GM19035 (cell line): ENCODE data around the gene NGF.
"Not testable (repeated sequence)": the region's sequence is repeated elsewhere in the genome, so short reads cannot be mapped to it uniquely, and the experiment has no call there.

Experiments
- ATAC-seq: cut with Tn5 transposase; IDR thresholded peaks from one replicate; pipeline ENCODE4 v1.9.1; 2021; ENCODE audit not compliant: unreplicated experiment

NGF gene

DNA sequence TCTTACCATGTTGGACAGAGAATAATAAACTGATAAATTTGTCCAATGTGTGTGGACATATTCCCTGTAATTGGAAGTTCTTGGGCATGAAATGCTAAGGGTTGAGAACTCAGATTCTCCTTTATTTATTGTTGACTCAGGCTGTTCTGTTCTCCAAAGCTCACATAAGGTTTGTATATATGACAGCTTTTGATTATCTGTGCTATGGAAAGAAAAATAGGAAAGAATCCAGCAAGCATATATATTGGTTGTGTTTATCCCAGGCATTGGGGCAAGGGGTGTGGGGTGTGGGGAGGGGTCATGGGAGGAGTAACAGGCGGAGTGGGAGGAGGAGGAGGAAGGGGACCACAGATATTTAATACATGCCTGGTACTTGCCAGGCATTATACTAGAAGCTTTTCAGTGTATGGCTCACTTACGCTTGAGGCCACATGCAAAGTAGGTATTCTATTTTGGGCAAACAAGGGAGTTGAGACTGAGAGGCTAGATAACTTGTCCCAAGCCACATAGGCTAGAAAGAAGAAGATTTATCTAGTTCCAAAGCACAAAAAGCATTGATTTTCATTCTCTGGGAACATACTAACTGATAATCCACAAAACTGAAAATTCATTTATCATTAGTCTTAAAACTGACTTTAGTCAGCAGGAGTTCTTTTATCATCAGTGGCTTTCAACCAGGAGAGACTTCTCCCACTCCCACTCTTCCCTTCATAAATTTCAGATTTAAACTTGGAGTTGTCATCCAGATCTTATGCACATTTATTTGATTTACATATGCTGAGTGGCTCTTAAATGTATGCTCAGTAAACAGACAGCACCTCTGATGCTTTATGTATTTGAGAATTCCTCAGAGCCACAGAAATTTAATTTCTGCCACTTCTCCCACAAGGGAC, 27.2 kb downstream of the NGF start:
- no peak for ATAC-seq

DNA sequence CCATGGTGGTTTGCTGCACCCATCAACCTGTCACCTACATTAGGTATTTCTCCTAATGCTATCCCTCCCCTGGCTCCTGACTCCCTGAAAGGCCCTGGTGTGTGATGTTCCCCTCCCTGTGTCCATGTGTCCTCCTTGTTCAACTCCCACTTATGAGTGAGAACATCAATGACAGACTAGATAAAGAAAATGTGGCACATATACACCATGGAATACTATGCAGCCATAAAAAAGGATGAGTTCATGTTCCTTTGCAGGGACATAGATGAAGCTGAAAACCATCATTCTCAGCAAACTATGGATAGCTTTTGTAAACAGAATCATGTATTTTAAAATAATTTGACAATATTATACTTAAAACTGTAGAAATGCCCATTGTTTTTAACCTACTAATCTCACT, 28.5 kb downstream of the NGF start:
- ATAC-seq, result not testable (repeated sequence)

DNA sequence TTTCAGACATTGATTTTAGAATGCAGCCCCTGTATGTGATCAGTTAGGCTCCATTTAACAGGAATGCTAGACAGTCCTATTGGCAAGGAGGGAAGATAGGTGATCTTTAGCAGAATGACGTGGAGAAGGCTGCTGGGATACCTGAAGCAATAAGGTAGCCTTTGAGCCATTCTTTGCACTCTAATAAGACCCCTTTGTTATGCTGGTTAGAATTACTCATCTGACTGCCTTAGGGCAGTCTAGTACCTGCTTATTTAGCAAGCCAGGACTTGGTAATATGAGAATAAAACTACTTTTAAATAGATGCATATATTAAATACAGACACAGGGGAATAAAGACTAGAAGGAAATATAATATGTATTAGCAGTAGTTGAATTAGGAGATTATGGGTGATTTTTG, 29.1 kb downstream of the NGF start:
- ATAC-seq, result no peak

DNA sequence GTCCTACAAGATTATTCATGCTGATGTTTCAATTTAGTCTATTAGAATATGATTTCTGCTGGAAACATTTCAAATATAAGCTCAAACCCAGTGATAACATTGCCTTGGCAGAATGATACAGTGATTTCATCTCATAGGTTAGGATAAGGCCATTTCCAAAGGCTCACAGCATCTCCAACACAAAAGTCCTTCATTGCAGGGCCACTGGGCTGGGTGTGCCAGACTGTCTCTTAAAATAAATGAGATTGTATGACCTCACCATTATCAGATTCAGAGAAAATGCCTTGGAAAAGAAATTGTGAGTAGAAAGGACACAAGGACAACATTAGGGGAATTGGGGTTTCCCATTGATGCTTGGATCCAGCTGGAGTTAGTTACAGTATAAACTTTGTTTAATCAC, 30.4 kb downstream of the NGF start:
- ATAC-seq, result no peak

DNA sequence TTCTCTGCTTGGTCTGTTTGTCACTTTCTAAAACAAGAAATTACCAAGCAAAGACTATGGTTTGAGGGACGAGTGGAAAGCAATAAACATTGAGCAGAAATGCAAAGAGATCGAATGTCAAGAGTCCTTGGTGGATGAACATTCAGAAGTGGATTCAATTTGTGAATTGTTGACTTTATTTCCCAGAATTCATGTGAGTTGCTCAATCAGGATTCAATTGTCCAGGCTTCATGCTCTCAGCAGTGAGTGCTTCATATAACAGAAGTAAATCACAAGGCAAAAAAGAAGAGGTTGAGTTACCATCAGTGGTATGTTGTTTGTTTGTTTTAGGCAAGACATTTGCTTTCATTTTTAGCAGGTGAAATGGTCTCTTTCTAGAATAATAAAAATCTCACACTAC, 31.9 kb downstream of the NGF start:
- no peak for ATAC-seq

DNA sequence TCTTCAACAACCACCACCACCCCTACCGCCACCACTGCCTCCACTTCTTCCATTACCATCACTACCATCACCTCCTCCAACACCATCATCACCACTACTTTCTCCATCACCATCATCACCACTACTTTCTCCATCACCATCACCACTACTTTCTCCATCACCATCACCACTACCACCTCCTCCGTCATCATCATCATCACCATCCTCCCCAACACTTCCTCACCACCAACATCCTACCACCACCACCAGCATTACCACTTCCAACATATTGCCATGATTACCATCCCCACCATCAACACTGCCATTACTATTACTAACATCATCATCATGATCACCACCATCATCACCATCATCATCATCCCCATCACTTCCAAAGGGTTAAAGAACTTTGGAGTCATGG, 34.7 kb downstream of the NGF start:
- no peak for ATAC-seq

DNA sequence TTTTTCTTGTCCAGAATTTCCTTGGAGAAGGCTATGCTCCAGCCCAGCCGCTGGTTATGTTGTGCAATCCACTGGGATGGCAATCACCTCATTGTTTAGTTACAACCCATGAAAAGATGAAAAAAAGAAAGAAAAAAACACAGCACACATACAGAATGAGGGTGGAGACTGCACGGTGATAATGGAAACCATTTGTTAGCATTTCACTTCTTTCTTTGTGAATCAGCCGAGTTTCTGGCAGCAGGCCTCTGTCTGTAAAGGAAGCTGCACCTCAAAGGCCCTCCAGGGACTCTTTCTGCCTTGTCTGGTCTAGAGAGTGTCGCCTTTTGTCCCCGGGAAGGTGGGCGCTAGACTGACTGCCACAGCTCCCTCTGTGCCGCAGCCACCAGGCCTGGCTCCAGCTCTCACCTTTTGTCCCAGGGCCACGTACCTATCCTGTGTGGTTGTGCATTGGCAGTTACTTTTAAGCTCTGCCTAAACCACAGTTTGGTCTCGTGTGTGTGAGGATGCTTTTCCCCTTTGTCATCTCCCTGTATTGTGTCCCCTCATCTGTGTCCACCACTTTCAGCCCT, 35.6 kb downstream of the NGF start:
- no peak for ATAC-seq

DNA sequence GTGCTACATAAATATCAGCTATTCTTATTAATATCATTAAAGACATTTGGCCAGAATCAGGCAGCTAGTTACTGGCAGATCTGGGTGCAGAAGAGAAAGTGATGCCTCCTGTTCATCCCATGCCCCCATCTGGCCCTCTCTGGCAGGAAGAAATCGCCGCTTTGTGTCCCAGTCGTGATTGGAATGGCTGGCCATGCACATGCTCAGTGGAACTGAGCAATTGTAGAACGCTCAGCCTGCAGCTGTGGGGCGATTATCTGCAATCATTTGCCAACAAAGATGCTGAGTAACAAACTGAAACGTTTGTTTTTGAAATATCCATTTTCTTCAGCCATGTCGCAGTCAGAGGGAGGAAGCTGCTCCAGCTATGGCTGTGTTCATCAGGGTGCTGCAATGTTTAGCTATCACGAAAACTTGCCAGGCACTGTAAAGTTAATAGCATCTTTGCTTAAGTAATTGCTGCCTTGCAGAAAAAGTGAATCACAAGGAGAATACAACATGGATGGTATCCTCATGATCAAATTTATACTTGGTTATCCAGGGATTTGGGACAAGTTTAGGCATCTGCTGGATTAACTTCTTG, 36.5 kb downstream of the NGF start:
- no peak for ATAC-seq

DNA sequence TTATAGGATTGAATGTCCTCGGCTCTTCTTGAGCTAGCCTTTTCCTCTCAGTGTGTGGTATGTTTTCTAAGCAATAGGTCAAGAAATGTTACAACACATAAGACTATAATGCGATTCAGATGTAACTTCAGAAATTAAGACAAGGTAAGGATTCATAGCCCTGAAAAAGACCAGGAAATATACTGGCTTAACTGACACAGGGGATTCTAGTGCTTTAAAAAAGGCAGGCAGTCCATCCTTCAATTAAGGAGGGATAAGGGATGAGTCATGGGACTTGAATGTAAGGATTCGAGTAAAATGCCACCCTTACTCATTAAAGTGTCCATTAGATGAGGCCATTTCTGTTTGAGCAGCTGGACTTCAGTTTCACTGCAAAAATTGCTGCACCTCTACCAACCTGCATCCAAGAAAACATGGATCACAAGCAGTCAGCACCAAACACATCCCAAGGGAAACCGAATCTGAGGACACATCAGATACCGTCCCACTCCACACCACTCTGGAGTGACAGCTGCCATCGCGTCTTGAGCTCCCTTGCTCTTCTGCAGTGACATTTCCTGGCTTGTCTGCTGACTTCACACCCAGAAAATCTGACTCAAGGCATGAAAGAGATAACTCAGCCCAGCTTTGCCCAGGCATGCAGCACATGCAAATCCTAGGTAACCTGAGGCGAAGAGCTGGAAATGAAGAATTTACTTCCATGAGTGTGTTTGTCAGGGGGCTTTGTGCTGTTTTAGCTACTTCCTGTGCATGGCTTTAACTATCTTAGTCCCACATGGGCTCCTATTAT, 37.8 kb downstream of the NGF start:
- no peak for ATAC-seq

DNA sequence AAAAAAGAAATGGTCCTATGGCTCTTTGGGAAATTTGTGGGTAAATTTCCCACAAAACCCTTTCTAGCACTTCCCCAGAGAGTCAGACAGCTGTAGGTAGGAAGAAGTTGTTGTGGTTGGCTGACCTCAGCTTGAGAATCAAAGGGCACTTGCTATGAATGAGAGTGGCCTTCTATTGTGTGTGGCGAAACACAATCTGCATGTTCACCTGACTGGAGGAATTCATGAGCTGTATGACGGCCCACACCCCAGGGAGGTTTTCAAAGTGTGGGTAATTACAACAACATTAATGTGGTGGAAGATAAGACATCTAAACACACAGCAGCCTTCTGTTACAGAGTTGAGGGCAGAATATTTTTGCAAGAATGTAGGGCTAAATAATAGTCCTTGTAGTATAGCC, 38.8 kb downstream of the NGF start:
- ATAC-seq, result no peak

DNA sequence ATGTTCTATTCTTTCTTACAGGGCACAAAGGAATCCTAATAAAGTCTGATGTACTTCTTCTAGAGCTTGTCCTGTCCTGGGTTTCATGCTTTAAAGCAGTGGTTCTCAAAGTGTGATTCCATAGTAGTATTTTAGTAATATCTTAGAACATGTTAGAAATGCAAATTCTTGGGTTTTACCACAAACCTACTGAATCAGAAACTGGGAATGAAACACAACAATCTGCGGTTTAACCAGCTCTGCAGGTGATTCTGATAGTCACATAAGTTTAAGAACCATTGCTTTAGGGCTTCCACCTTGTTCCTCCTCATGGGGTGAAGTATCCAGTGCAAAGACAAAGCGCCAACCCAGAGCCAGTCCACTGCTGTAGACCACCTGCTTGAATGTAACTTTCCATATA, 41.1 kb downstream of the NGF start:
- ATAC-seq, result peak; percentile 89

DNA sequence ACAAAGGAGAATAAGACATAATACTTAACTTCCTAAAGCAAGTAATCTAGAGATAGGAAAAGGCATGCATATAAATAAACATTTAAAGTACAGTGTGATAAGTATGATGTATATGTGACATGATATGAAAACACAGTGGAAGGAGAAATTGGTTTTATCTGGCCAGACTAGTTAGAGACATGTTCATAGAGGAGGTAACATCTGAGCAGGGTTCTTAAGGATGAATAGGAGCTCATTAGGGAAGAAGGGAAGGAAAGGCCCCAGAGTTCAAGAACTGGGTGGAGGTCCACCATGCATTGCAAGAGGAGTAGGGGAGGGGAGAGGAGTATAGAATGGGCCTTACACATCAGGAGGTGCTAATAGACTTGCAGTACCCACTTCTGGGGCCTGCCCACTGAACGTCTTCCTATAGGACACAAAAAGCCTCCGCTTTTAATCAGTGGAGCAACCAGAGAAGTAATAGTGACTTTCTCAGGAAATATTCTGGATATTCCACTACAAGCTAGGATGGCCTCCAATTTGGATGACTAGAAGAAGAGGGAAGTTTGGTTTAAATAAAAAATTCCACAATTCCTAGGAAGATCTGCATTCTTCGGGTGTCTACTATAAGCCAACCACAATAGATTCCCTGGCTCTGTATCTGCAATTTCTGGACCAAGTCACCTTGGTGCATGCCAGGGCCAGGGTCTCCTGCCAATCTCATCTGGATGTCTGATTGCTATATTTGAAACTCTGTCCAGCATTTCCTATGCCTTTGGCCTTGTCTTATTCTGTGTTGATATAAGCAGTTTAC, 41.9 kb downstream of the NGF start:
- ATAC-seq, result no peak

DNA sequence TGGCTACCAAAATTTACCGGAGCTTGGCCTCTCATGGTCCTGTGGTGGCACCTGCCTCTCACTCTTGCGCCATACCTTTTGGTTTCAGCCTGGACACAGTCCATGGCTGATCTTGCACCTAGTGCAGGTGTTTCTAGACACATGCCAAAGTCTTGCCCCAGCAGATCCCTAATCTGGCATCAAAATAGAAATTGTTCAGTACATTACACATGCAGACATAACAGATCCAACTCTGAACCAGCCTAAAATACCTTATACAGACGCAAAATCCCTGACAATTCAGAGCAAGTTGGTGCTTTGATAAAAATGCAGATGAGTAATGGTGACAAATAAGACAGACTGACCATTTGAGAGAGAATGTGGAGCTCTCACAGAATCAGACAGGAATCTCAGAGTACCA, 44.1 kb downstream of the NGF start:
- ATAC-seq, result no peak

DNA sequence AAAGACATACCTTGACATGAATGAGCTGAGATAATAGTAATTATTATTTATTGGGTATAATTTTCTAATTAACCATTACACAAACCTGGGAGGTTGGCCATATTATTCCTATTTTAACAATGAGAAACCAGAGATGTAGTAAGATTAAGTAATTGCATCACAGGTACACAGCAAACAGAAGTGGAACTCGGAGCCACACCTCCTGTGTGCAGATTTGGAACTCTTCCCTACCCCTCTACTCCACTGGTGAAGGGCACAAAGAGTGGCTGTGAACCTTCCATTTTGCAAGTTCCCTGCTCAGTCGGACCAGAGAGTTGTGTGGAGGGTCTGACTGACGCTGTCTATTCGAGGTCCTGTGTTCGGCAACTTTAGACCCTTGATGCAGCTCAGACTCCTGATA, 45.0 kb downstream of the NGF start:
- no peak for ATAC-seq

DNA sequence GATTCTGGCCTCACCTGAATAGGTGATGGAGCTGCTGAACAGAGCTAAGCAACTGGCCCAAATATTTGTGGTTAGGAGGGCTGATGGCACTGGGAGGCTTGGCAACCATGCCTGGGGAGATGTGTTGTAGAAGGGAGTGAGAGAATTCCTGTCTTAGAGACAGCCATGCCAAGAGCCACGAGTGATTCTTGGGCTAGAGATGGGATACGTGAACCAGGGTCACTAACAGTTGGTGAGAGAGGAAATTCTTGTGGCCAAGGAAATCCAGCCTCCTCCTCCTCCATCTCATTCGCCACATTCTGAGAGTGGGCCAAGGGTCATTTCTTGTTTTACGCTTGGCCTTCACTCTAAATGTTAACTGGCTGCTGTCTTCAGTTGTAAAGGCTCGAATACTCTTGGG, 46.3 kb downstream of the NGF start:
- ATAC-seq, result no peak

DNA sequence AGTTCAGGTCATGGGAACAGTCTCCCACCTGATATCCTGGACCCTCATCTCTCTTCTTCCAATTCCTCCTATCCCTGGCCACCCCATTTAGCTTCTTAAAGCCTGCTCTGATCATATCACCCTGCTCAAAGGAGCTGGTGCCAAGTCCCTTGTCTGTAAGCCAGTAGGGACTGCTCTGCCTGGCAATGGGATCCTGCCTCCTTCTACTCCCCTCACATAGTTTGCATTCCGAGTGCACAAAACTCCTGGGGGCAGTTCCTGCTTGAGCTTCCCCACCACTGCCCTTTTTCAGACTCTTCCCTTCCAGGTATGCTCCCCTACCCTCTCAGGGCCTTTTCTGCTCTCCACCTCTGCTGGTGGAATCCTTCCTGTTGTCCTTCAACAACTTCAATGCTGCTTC, 48.1 kb downstream of the NGF start:
- ATAC-seq, result no peak

DNA sequence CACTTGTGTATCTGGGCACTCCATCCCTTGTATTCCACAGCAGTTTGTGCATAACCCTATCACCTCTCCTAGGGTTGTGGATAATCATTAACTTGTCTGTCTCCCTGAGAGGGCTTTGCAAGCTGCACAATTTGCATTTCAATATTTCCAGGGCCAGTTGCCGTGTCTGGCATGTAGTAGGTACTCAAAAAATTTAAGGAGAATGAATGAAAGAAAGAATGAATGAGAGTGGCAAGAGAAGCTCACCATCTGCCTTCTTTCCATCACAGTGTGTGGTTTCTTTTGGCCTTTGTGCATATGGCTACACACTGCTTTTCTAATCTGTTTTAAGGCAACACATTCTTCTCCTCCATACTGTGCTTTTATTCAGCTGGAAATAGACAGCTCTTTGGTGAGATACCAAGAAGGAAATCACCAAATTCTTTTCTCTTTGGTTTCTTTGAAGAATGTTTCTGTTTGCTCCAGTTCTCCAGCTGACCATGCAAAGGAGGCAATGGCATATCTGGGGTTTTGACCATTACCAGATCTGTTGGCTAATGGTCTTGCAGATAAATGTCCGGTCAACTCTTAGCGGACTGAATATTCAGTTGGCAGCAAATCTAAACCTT, 49.4 kb downstream of the NGF start:
- ATAC-seq, result no peak

DNA sequence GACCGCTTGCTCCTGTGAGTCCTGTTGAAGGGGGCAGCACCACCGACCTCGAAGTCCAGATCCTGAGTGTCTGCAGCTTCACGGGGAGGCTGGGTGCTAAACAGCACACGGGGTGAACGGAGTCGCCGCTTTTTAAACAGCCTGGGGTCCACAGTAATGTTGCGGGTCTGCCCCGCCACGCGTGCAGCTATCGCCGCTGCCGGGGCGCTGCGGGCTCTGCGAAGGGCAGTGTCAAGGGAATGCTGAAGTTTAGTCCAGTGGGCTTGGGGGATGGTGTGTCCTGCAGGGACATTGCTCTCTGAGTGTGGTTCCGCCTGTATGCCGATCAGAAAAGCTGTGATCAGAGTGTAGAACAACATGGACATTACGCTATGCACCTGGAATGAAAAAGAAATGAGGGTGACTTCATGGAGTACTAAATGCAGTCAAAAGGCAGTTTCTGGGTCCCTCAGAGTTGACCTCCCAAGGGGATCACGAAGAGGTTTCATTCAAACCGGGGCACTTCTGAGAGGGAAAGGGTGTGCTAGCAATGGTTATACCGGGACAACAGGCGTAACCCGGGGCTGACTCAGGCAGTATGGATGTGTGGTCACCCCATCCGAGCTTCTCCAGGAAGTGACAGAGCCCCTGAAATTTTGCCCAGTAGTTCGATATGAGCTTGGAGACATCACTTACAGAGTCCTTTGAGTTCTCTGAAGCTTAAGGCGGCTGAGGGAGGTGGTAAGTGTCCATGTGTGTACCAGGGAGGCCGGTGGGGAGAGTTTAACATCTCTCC, 51.4 kb downstream of the NGF start:
- no peak for ATAC-seq

DNA sequence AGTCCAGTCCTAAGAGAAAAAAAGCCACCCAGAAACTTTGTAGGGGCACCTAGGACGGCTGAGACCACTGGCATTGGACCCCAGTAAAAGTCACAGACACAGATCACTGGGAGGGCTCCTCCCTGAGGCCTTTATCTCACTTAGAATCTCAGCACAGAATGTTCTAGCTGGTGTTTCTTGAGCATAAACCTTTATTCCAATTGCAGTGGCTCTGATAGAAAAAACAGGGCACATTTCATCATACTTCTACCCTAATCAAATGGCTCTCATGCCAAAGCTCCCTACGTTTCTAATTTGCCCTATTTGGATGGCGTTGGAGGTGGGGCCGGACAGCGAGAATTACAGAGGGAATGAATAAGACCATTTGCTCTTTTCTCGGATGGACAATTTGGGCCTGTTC, 53.8 kb downstream of the NGF start:
- no peak for ATAC-seq

DNA sequence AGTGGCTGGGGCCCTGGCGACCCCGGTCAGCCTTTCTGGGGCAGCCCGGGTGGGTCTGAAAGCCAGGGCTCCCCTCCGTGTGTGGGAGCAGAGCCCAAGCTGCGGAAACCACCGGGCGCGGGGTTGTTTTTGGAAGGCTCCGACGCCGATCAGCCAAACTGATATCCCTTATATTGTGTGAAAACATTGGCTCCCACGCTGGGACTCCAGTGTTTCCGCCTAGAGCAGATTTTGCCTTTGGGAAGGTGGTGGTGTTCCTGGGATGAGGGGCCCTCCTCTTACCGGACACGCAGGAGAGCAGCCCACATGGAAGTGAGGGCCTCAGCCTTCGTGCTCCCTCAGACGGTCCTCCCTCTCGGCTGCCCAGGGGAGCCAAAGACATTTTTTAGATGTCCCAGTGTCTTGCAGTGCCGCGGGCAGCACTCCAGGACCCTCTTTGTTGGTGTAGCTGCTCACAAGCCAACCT, 54.3 kb downstream of the NGF start:
- ATAC-seq, result no peak
